ENCODE measurements around the gene POU2AF3.

Gene POU2AF3

DNA sequence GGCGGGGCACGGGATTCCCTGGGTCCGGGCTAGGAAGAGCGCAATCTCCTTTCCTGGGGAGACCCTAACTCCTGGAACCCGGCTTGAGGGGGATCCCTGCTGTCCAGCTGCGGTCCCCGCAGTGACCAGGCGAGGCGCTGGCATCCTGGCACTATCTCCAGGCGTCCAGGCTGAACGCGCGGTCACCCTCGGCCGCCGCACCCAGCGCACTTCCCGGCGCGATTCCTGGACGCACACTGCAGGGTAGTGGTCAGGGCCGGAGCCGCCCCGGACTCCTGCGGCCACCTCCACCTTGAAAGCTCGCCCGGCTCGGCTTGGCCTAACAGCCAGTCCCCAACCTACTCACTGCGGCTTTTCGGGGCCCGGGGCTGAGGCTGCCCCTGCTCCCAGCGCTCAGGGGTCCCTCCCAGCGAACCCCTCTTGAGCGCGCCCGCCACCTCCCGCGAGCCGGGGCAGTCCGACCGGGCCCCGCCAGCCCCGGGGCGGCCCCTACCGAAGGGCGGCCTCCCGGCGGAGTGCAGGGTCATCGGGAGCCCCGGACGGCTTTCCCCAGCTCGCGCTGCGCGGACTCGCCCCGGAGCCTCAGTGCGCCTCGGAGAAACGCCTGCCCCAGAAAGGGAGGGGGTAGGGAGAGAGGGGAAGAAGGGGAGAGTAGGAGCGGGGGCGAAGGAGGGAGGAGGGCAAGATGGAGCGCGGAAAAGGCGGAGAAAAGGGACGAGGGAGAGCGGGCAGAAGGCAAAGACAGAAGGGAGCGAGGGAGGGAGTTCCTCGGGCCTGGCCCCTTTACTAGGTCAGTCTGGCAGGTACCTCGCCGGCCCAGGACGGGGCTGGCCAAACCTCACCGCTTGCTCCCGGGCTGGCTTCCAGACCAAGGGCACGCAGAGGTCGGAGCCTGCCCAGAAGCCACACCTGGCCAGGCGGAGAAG is 1.0 kb downstream of the POU2AF3 start:
- DNase-seq (ENCODE audit: extremely low spot score): peak; percentile 63
- TF ChIP-seq, protein P1, sequence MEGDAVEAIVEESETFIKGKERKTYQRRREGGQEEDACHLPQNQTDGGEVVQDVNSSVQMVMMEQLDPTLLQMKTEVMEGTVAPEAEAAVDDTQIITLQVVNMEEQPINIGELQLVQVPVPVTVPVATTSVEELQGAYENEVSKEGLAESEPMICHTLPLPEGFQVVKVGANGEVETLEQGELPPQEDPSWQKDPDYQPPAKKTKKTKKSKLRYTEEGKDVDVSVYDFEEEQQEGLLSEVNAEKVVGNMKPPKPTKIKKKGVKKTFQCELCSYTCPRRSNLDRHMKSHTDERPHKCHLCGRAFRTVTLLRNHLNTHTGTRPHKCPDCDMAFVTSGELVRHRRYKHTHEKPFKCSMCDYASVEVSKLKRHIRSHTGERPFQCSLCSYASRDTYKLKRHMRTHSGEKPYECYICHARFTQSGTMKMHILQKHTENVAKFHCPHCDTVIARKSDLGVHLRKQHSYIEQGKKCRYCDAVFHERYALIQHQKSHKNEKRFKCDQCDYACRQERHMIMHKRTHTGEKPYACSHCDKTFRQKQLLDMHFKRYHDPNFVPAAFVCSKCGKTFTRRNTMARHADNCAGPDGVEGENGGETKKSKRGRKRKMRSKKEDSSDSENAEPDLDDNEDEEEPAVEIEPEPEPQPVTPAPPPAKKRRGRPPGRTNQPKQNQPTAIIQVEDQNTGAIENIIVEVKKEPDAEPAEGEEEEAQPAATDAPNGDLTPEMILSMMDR (IDR thresholded peaks at IDR 0.05; ENCODE audit: control extremely low read depth, extremely low read depth, low read depth, missing control alignments): peak; percentile 54
- POLR2A ChIA-PET: no interaction called here
- CTCF ChIA-PET: interaction anchor here (1.1 to 5.2 kb wide), 9 partner anchors 9 to 151 kb away, joined by 3 to 39 read pairs (median 4); no protein-coding TSS in a partner anchor

DNA sequence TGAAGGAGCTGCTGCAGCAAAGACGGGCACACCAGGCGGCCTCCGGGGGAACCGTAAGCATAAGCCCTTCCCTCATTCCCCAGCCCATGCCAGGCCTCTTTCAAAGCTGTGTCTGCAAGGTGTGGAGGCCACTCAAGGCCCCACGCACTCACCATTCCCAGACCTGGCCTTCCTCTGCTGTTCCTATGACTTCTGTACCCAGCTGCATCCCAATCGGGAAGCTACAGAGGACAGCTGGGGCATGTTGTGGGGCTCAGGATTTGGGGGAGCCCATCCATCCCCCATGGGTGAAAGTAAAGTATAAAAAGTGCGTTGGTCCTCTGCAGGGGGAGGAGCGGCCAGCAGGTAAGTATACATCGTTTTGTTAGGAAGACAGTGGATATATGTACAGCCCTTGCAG is 2.2 kb downstream of the POU2AF3 start:
- TF ChIP-seq, protein P1 (IDR thresholded peaks at IDR 0.05; ENCODE audit: control extremely low read depth, extremely low read depth, low read depth, missing control alignments): no peak
- POLR2A ChIA-PET: no interaction called here
- DNase-seq (ENCODE audit: extremely low spot score): no peak
- CTCF ChIA-PET: interaction anchor here (1.0 to 5.2 kb wide), 5 partner anchors 13 to 146 kb away, joined by 3 to 39 read pairs (median 10); no protein-coding TSS in a partner anchor

DNA sequence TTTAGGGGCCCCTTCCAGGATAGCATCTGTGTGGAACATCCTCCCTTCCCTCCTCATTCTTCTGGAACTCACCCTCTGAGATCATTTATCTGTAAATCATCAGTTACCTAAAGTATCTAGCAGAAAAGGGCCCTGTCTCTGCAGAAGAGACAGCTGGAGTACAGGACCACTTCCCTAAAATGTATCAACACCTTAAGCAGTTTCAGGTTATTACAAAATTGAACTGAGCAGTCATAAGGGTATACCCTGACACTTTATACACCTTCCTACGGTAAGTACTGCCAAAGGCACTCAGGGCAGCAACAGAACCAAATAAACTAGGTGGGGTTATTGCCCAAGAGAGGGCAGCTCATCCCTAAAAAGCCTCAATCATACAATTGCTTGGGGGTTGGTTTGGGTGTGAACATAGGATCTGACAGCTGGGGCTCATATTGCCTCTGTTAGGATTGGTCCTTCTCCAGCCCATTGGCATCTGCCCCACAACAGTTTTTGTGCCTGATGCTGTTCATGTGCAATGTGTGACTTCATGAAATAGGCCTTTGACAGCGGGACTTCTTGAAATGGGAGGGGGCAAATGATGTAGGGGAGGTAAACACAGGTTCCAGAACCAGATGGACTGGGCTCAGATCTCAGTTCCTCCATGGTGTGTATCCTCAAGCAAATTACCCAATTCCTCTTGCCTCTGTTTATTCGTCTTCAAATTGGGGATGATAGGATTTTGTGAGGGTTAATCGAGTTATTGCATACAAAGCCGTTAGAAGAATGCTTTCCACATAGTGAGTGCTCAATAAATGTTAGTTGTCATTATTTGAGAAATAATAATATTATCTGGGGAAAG is 2.9 kb downstream of the POU2AF3 start:
- CTCF ChIA-PET: interaction anchor here (1.0 to 5.2 kb wide), 6 partner anchors 19 to 146 kb away, joined by 3 to 39 read pairs (median 11); no protein-coding TSS in a partner anchor
- POLR2A ChIA-PET: no interaction called here

DNA sequence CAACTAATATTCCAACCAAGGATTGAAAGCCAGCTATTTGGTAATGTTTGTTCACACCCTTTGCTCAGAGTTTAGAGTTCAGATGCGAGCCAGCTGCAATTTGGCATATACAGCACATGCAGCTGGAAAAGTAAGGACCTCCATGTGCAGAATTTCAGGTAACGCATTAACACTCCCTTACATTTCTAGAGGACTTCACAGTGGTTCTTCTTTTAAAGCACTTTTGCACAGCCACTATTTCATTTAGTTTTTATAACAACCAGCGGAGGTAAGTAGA is 3.4 kb downstream of the POU2AF3 start:
- ChIA-PET POLR2A (no interaction called here), CTCF (interaction anchor here (1.0 to 3.1 kb wide), 4 partner anchors 20 to 127 kb away, joined by 3 to 17 read pairs (median 11); no protein-coding TSS in a partner anchor)
- DNase-seq (ENCODE audit: extremely low spot score): no peak
- TF ChIP-seq, protein P1 (IDR thresholded peaks at IDR 0.05; ENCODE audit: control extremely low read depth, extremely low read depth, low read depth, missing control alignments): no peak

More for the DNA sequence above, 2.9 kb downstream of the POU2AF3 start:
- TF ChIP-seq, protein P1 (IDR thresholded peaks at IDR 0.05; ENCODE audit: control extremely low read depth, extremely low read depth, low read depth, missing control alignments): no peak
- DNase-seq (ENCODE audit: extremely low spot score): no peak

DNA sequence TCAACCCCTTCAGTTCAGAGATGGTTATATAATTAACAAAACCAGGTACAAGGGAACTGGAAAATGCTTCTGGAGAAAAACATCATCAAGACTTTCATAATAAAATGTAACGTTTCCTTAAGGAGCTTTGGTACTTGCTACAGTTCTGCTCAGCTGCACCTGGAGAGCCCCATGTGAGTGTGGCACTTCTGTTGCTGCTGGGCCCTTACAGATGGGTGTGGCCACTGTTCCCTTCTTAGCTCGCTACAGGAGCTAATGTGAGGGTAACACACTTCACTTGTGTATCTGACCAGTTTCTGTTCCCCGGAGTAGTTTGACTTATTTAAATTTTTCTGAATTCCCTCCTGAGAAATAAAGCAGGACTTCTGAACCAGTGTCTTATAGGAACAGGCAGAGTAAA is 4.0 kb downstream of the POU2AF3 start:
- TF ChIP-seq, protein P1 (IDR thresholded peaks at IDR 0.05; ENCODE audit: control extremely low read depth, extremely low read depth, low read depth, missing control alignments): no peak
- no peak for DNase-seq (ENCODE audit: extremely low spot score)
- ChIA-PET CTCF (interaction anchor here (1.0 to 3.1 kb wide), 4 partner anchors 20 to 127 kb away, joined by 3 to 17 read pairs (median 11); no protein-coding TSS in a partner anchor), POLR2A (no interaction called here)

DNA sequence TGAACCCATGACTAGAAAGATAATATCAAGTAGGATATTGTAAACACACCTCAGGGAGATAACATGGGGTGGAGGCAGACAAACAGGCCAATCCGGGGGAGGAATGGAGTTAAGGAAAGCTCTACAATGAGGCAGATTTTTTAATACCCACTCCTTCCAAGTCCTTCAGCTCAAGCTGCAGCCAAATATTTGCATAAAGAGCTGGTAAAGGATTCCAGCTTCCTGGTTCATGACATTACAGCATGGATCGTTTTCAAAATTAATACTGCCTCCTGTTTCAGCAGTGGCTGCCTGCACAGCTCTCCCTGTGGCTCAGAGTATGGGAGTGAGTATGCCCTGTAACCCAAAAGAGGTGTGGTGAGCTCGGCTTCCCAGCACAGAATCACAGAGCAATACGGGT is 5.1 kb downstream of the POU2AF3 start:
- CTCF ChIA-PET: interaction anchor here (1.2 to 3.1 kb wide), 3 partner anchors 120 to 143 kb away, joined by 5 to 12 read pairs (median 6); no protein-coding TSS in a partner anchor
- POLR2A ChIA-PET: no interaction called here
- TF ChIP-seq, protein P1 (IDR thresholded peaks at IDR 0.05; ENCODE audit: control extremely low read depth, extremely low read depth, low read depth, missing control alignments): no peak
- no peak for DNase-seq (ENCODE audit: extremely low spot score)
